Mammary epithelial cell (primary cell): Measurements from ENCODE around the gene OGA.
A peak's percentile ranks its signal among the peaks of the same experiment; 100 is the strongest.

ENCODE experiments used
- EZH2 ChIP-seq: IDR thresholded peaks from 2 replicates; pipeline ENCODE4 v1.6.1; 2012; ENCODE audit warnings: low read length, inconsistent platforms, borderline replicate concordance
- TF ChIP-seq, protein P1 (sequence below), 2 donors: IDR thresholded peaks in 1 of 2; conservative IDR thresholded peaks in 1 of 2; 2 replicates each; pipeline ENCODE4 v1.5.1; 2011 to 2012; ENCODE audit warnings: inconsistent platforms in 2 of 2, low read length in 2 of 2, mild to moderate bottlenecking in 2 of 2, control low read depth in 1 of 2, low read depth in 1 of 2; ENCODE audit not compliant: insufficient read depth in 1 of 2; ENCODE audit errors: extremely low read depth in 1 of 2

DNA sequence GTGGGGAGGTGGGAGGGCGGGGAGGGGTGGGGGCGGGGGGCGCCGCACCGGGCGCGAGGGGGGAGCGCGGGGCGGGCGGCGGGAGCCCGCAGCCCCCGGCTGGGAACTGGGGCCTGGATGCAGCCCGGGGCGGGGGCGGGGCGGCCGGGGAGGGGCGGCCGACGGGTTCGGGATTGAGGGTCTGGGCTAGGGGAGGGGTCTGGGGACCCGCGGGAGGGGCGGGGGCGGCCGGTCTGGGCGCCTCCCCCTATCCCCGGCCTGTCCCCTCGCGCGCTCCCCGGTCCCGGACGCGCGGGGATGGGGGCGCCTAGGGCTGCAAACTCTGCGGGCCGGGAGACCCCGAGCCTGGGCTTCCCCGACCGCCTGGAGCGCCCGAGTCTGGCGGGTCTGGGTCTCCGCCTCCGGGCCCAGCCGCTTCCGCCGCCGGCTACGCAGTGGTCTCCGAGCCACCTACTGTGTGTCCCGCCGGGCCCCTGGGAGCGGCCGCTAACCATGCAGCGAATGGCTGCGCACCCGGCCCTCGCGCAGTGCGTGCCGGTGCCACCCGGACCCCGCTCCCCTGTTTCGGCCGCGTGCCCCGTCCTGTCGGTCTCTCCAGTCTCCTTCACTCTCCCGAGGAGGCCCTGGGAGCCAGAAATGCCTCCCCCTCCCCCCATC is 42.0 kb downstream of the OGA start:
- TF ChIP-seq, protein P1, sequence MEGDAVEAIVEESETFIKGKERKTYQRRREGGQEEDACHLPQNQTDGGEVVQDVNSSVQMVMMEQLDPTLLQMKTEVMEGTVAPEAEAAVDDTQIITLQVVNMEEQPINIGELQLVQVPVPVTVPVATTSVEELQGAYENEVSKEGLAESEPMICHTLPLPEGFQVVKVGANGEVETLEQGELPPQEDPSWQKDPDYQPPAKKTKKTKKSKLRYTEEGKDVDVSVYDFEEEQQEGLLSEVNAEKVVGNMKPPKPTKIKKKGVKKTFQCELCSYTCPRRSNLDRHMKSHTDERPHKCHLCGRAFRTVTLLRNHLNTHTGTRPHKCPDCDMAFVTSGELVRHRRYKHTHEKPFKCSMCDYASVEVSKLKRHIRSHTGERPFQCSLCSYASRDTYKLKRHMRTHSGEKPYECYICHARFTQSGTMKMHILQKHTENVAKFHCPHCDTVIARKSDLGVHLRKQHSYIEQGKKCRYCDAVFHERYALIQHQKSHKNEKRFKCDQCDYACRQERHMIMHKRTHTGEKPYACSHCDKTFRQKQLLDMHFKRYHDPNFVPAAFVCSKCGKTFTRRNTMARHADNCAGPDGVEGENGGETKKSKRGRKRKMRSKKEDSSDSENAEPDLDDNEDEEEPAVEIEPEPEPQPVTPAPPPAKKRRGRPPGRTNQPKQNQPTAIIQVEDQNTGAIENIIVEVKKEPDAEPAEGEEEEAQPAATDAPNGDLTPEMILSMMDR (conservative IDR thresholded peaks at IDR 0.05 in 1 of 2, IDR thresholded peaks at IDR 0.05 in 1 of 2; ENCODE audit: extremely low read depth in 1 of 2, insufficient read depth in 1 of 2, low read depth in 1 of 2, low read length in 2 of 2): no peak
- TF ChIP-seq EZH2: peak; percentile 84
